ENCODE measurements around the gene SEC14L5.

GRCh38 chr16:4976611-4977145 is 18.5 kb downstream of the SEC14L5 start:
- no peak for TF ChIP-seq CTCF (conservative IDR thresholded peaks at IDR 0.05; ENCODE audit: low read depth in 2 of 2)
- no peak for TF ChIP-seq EZH2phosphoT487 (IDR thresholded peaks at IDR 0.05; ENCODE audit: unreplicated experiment)
- no peak for TF ChIP-seq REST (IDR thresholded peaks at IDR 0.05; ENCODE audit: unreplicated experiment)
- TF ChIP-seq CREB1 (CRISPR knock-in tag; IDR thresholded peaks at IDR 0.05; ENCODE audit: low read depth), result no peak
- TF ChIP-seq POLR2AphosphoS5 (IDR thresholded peaks at IDR 0.05; ENCODE audit: low read depth), result no peak
- no peak for TF ChIP-seq EZH2 (IDR thresholded peaks at IDR 0.05; ENCODE audit: low read depth, unreplicated experiment)
- TF ChIP-seq ETS1 (IDR thresholded peaks at IDR 0.05), result no peak
- TF ChIP-seq STAT1 (IDR thresholded peaks at IDR 0.05; ENCODE audit: unreplicated experiment), result no peak
- no peak for TF ChIP-seq JUNB (IDR thresholded peaks at IDR 0.05; ENCODE audit: unreplicated experiment)
- TF ChIP-seq ZNF114 (CRISPR knock-in tag; IDR thresholded peaks at IDR 0.05), result no peak
- TF ChIP-seq NANOG (IDR thresholded peaks at IDR 0.05; ENCODE audit: borderline replicate concordance), result no peak
